ENCODE measurements around the gene SYNPO. TPM values are rescaled to one million over a fixed set of nuclear protein-coding genes. Genes with fewer than 3 reads are reported as not detected.

SYNPO gene
- polyA plus RNA-seq, 1 experiment = 10.1 TPM

- ChIA-PET POLR2A (interaction anchor here (0.7 to 1.1 kb wide), 2 partner anchors 9 to 30 kb away, joined by 3 read pairs; no protein-coding TSS in a partner anchor), CTCF (interaction anchor here (0.6 to 1.0 kb wide), 2 partner anchors 20 to 214 kb away, joined by 3 to 4 read pairs; no protein-coding TSS in a partner anchor)
- H3K27me3 ChIP-seq (ENCODE audit: control insufficient read depth, insufficient read depth, low read length) = peaks cover 8% of the 10 kb centered on the region
- H3K27ac ChIP-seq (ENCODE audit: low read depth, low read length) = no peak overlapping the region
- peak overlapping the region; percentile 62; the same call in 1 of the 2 replicates for H3K4me3 ChIP-seq (ENCODE audit: low read depth, low read length)
- TF ChIP-seq CTCF (IDR thresholded peaks at IDR 0.05; ENCODE audit: low read depth, low read length) = no peak
- no peak for DNase-seq (ENCODE audit: low read depth, low spot score)
- H3K9me3 ChIP-seq (ENCODE audit: control insufficient read depth, insufficient read depth, low read length) = no peaks in the 10 kb centered on the region
These were observed 32.4 kb downstream of the SYNPO start for GRCh38 chr5:150672884-150673275.

- Histone ChIP-seq H3K9me3 (ENCODE audit: control insufficient read depth, insufficient read depth, low read length) (no peaks in the 10 kb centered on the region), H3K27ac (ENCODE audit: low read depth, low read length) (peak overlapping the region; percentile 80), H3K27me3 (ENCODE audit: control insufficient read depth, insufficient read depth, low read length) (peaks cover 4% of the 10 kb centered on the region), H3K4me3 (ENCODE audit: low read depth, low read length) (no peak overlapping the region)
- ChIA-PET CTCF (interaction anchor here (0.5 to 1.1 kb wide), 2 partner anchors 8 to 77 kb away, joined by 3 to 4 read pairs; no protein-coding TSS in a partner anchor), POLR2A (interaction anchor here (0.7 to 1.1 kb wide), 2 partner anchors 10 to 13 kb away, joined by 3 read pairs; no protein-coding TSS in a partner anchor)
- DNase-seq (ENCODE audit: low read depth, low spot score) = no peak
- TF ChIP-seq CTCF (IDR thresholded peaks at IDR 0.05; ENCODE audit: low read depth, low read length) = peak; percentile 27; the same call in 1 of the 2 replicates
These were observed 33.9 kb downstream of the SYNPO start for GRCh38 chr5:150674341-150674821.

- POLR2A ChIA-PET = no interaction called here
- H3K27ac ChIP-seq (ENCODE audit: low read depth, low read length) = no peak overlapping the region
- H3K4me3 ChIP-seq (ENCODE audit: low read depth, low read length) = no peak overlapping the region
- TF ChIP-seq CTCF (IDR thresholded peaks at IDR 0.05; ENCODE audit: low read depth, low read length) = no peak
- no peaks in the 10 kb centered on the region for H3K9me3 ChIP-seq (ENCODE audit: control insufficient read depth, insufficient read depth, low read length)
- peaks cover 4% of the 10 kb centered on the region for H3K27me3 ChIP-seq (ENCODE audit: control insufficient read depth, insufficient read depth, low read length)
- no peak for DNase-seq (ENCODE audit: low read depth, low spot score)
- CTCF ChIA-PET = interaction anchor here (0.5 kb wide), 1 partner anchor 53 kb away, joined by 4 read pairs; no protein-coding TSS in a partner anchor
These were observed 34.6 kb downstream of the SYNPO start for GRCh38 chr5:150675069-150675468.

GRCh38 chr5:150676578-150676977, 36.1 kb downstream of the SYNPO start:
- no peak overlapping the region for H3K4me3 ChIP-seq (ENCODE audit: low read depth, low read length)
- ChIA-PET CTCF (no interaction called here), POLR2A (no interaction called here)
- no peaks in the 10 kb centered on the region for H3K9me3 ChIP-seq (ENCODE audit: control insufficient read depth, insufficient read depth, low read length)
- DNase-seq (ENCODE audit: low read depth, low spot score) = no peak
- no peaks in the 10 kb centered on the region for H3K27me3 ChIP-seq (ENCODE audit: control insufficient read depth, insufficient read depth, low read length)
- TF ChIP-seq CTCF (IDR thresholded peaks at IDR 0.05; ENCODE audit: low read depth, low read length) = no peak
- H3K27ac ChIP-seq (ENCODE audit: low read depth, low read length) = no peak overlapping the region

GRCh38 chr5:150689120-150689519, 48.7 kb downstream of the SYNPO start:
- H3K9me3 ChIP-seq (ENCODE audit: control insufficient read depth, insufficient read depth, low read length) = no peaks in the 10 kb centered on the region
- ChIA-PET CTCF (interaction anchor here (2.7 kb wide), 1 partner anchor 11 kb away, joined by 14 read pairs; the partner anchor contains the start of gene RBM22), POLR2A (no interaction called here)
- H3K27me3 ChIP-seq (ENCODE audit: control insufficient read depth, insufficient read depth, low read length) = no peaks in the 10 kb centered on the region
- H3K27ac ChIP-seq (ENCODE audit: low read depth, low read length) = no peak overlapping the region
- H3K4me3 ChIP-seq (ENCODE audit: low read depth, low read length) = no peak overlapping the region
- DNase-seq (ENCODE audit: low read depth, low spot score) = no peak
- no peak for TF ChIP-seq CTCF (IDR thresholded peaks at IDR 0.05; ENCODE audit: low read depth, low read length)
